Measurements from ENCODE around the gene LRRC8E. TPM values are rescaled to one million over a fixed set of nuclear protein-coding genes. Genes with fewer than 3 reads are reported as not detected.

The LRRC8E gene
- total RNA-seq, 4 donors from 2014 or later: 0.13 to 0.32 (median 0.29) TPM

DNA sequence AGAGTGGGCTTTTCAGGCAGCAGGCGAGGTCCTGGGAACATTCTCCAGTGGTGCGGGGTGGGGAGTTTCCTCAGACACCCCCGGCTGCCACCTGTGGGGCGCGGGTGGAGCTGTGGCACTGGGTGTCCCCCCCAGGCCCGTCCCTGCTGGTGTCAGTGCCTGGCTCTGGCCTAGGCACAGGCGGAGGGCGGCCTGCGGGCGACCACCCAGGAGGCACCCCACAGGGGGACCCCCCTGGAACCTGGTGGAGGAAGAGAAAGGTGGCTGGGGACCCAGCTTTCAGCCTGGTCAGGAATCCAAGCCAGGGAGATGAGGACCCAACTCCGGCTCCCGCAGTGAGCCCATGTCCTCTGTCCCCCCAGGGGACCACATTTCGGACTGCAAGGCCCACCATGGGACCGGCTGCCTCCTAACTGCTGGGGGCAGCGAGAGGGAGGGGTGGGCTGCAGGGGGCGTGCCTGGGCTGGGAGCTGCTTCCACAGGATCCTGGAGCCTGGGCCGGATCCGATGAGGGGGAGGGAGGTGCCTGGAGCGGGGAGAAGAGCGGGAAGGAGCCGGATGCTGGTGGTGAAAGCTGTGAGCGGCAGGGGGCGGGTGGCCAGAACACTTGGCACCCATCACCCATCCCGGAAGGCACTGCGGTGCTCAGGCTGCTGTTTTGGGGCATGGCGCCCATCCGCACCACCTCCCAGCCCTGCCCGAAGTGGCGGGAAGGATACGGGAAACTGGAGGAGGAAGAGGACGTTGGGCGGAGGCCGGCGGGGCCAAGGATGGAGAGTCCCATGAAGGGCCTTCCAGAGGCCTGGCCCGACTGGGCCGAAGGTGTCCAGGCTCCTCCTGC is 43.1 kb downstream of the LRRC8E start:
- TF ChIP-seq POLR2AphosphoS5 (IDR thresholded peaks at IDR 0.05) (peak; percentile 72), EP300 (IDR thresholded peaks at IDR 0.05) (no peak)
- H3K27ac ChIP-seq: peak overlapping the region; percentile 94 to 97 (median 94)
- ATAC-seq: no peak
- H3K27me3 ChIP-seq: no peaks in the 10 kb centered on the region
- peaks cover 0 to 66% of the 10 kb centered on the region in 2 donors for H3K36me3 ChIP-seq
- no peak overlapping the region for H3K4me3 ChIP-seq
- H3K9me3 ChIP-seq: no peaks in the 10 kb centered on the region
- H3K4me1 ChIP-seq: peaks cover 17 to 63% (median 47%) of the 10 kb centered on the region in 3 donors
- WGBS, 2 donors (ENCODE audit: low coverage in 1 of 2): 60 to 75% methylated on average over 1 to 10 of the region's 36 CpGs

GRCh38 chr19:7932276-7932929 is 44.1 kb downstream of the LRRC8E start:
- TF ChIP-seq POLR2AphosphoS5 (IDR thresholded peaks at IDR 0.05): no peak
- no peak for TF ChIP-seq EP300 (IDR thresholded peaks at IDR 0.05)
- no peak for TF ChIP-seq POLR2A (IDR thresholded peaks at IDR 0.05)
- TF ChIP-seq, protein P1, sequence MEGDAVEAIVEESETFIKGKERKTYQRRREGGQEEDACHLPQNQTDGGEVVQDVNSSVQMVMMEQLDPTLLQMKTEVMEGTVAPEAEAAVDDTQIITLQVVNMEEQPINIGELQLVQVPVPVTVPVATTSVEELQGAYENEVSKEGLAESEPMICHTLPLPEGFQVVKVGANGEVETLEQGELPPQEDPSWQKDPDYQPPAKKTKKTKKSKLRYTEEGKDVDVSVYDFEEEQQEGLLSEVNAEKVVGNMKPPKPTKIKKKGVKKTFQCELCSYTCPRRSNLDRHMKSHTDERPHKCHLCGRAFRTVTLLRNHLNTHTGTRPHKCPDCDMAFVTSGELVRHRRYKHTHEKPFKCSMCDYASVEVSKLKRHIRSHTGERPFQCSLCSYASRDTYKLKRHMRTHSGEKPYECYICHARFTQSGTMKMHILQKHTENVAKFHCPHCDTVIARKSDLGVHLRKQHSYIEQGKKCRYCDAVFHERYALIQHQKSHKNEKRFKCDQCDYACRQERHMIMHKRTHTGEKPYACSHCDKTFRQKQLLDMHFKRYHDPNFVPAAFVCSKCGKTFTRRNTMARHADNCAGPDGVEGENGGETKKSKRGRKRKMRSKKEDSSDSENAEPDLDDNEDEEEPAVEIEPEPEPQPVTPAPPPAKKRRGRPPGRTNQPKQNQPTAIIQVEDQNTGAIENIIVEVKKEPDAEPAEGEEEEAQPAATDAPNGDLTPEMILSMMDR (IDR thresholded peaks at IDR 0.05): no peak
- no peaks in the 10 kb centered on the region for H3K27me3 ChIP-seq
- H3K36me3 ChIP-seq: peaks cover 0 to 75% of the 10 kb centered on the region in 2 donors
- H3K4me3 ChIP-seq: no peak overlapping the region
- H3K9me3 ChIP-seq: no peaks in the 10 kb centered on the region
- 83 to 90% methylated on average over 2 to 7 of the region's 32 CpGs for WGBS, 2 donors (ENCODE audit: low coverage in 1 of 2)
- peak overlapping the region in 3 of 4 donors; percentile 94 to 97 (median 94) for H3K27ac ChIP-seq
- ATAC-seq: no peak
- H3K4me1 ChIP-seq: peaks cover 11 to 61% (median 38%) of the 10 kb centered on the region in 3 donors

DNA sequence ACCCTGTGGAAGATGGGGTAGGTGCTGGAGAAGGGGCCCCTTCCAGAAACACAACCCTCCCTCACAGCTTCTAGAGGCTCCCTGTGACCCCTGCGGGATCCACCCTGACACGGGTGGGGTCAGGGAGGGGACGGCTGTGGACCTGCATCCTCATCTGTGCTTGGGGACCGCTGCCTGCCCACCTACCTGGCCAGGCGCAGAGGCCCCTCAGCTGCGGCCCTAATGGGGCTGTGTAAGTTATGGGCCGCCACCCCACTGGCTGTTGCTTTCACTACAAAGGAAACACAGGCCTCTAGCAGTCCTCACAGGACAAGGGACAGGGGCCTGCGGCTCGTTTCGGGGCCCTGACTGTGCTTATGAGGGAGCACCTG is 44.6 kb downstream of the LRRC8E start:
- Histone ChIP-seq H3K27ac (peak overlapping the region in 3 of 4 donors; percentile 94 to 97 (median 94)), H3K27me3 (no peaks in the 10 kb centered on the region), H3K9me3 (no peaks in the 10 kb centered on the region), H3K4me3 (no peak overlapping the region), H3K4me1 (peaks cover 6 to 56% (median 32%) of the 10 kb centered on the region in 3 donors), H3K36me3 (peaks cover 0 to 80% of the 10 kb centered on the region in 2 donors)
- TF ChIP-seq POLR2A (IDR thresholded peaks at IDR 0.05): no peak
- TF ChIP-seq, protein P1 (IDR thresholded peaks at IDR 0.05): no peak
- no peak for TF ChIP-seq POLR2AphosphoS5 (IDR thresholded peaks at IDR 0.05)
- TF ChIP-seq EP300 (IDR thresholded peaks at IDR 0.05): no peak
- no peak for ATAC-seq
- WGBS, 2 donors (ENCODE audit: low coverage in 1 of 2): no CpG with 5 or more reads among the region's 10 CpGs

DNA sequence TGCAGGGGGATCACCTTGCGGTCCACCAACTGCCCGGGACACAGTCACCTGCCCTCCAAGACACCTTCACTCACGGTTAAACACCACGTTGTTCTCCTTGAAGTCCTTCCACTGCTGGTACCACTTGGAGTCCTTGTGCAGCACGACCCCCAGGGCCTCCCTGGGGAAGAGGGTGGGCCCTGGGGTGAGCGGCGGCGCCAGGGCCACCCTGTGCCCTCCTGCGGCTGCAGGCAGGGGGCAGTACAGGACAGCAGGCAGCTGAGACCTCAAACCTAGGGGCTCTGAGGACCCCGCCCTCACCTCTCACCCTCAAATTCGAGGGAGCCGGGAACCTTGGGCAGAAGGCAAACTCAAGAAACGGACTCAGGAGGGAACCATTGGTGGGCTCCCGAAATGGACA is 45.1 kb downstream of the LRRC8E start:
- Histone ChIP-seq H3K4me1 (peaks cover 3 to 56% (median 27%) of the 10 kb centered on the region in 3 donors), H3K9me3 (no peaks in the 10 kb centered on the region), H3K27ac (peak overlapping the region in 3 of 4 donors; percentile 94 to 97 (median 94)), H3K27me3 (no peaks in the 10 kb centered on the region), H3K4me3 (no peak overlapping the region), H3K36me3 (peaks cover 0 to 85% of the 10 kb centered on the region in 2 donors)
- TF ChIP-seq, protein P1 (IDR thresholded peaks at IDR 0.05): peak in 1 of 4 experiments; percentile 34
- TF ChIP-seq POLR2A (IDR thresholded peaks at IDR 0.05) (no peak), EP300 (IDR thresholded peaks at IDR 0.05) (no peak), POLR2AphosphoS5 (IDR thresholded peaks at IDR 0.05) (no peak)
- no peak for ATAC-seq
- 80 to 88% methylated on average over 3 of the region's 14 CpGs for WGBS, 2 donors (ENCODE audit: low coverage in 1 of 2)

Measured in gastroesophageal sphincter (tissue), 4 donors.